GM19438 (cell line): ENCODE results near the gene MTSS2.

Source experiments
- ATAC-seq: cut with Tn5 transposase; IDR thresholded peaks from one replicate; pipeline ENCODE4 v1.9.1; 2021; ENCODE audit warnings: low read depth; ENCODE audit not compliant: unreplicated experiment

Gene MTSS2, protein sequence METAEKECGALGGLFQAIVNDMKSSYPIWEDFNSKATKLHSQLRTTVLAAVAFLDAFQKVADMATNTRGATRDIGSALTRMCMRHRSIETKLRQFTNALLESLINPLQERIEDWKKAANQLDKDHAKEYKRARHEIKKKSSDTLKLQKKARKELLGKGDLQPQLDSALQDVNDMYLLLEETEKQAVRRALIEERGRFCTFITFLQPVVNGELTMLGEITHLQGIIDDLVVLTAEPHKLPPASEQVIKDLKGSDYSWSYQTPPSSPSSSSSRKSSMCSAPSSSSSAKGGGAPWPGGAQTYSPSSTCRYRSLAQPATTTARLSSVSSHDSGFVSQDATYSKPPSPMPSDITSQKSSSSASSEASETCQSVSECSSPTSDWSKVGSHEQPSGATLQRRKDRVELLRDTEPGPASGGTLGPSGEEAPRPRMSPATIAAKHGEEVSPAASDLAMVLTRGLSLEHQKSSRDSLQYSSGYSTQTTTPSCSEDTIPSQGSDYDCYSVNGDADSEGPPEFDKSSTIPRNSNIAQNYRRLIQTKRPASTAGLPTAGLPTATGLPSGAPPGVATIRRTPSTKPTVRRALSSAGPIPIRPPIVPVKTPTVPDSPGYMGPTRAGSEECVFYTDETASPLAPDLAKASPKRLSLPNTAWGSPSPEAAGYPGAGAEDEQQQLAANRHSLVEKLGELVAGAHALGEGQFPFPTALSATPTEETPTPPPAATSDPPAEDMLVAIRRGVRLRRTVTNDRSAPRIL

DNA sequence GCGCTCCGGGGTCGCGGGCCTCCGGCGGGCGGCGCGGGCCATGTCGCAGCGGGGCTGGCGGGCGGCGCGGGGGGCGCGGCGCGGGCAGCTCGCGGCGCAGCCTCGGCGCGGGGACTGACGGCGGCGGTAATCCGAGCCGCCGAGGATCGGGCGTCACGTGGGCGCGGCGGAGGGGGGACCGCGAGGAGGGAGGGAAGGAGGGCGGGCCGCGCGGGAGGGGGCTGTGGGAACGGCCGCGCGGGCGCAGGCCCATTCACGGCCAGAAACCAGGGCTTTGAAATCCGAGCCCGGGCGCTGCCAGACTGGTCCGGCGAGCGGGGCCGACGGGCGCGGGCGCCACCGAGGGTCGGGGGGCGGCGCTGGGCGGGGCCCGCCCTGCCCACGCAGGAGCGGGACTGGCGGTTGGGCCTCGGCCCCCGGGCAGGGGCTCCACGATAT is at the start of gene MTSS2:
MTSS2 (minus strand) TSS at position 116 of the 438 bp plus-strand sequence. CDS start 262 bp downstream, outside the sequence.
- ATAC-seq, result no peak

DNA sequence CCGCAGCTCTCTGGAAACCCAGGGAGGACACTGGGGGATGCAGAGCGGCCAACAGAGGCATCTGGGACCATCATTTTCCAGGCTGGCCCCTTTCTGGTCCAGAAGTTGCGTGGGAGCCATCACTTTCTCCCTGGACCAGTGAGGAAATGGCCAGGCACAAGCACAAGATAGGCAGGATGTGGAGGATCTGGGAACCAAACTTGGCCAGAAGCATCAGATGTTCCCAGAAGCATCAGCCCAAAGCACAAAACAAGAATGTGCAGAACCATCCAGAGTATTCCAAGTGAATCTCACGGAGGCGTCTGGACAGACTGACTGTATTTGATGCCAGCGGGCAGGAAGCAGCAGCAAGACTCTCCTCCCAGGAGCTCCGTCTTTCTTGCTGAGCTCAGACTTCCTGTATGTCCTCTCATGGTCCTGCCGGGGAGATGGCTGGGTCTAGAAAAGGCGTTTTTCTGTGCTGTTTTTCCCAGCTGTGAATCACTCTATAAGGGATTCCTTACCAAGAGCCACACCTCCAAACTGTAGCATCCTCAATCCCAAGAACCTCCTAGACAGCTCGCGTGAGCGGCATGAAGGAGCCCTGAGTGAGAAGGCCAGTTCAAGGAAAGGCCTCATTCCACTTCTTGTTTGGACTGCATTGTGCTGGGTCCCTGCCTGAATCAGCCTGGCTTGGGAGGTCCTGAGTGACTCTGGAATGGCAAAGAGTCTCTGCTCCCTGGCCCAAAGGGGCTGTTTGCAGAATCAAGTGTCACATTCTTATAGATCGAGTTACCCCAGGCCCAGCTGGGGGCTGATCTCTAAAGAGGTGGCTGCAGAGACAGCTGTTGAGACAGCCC is 49.5 kb upstream of the MTSS2 start:
- ATAC-seq, result no peak

DNA sequence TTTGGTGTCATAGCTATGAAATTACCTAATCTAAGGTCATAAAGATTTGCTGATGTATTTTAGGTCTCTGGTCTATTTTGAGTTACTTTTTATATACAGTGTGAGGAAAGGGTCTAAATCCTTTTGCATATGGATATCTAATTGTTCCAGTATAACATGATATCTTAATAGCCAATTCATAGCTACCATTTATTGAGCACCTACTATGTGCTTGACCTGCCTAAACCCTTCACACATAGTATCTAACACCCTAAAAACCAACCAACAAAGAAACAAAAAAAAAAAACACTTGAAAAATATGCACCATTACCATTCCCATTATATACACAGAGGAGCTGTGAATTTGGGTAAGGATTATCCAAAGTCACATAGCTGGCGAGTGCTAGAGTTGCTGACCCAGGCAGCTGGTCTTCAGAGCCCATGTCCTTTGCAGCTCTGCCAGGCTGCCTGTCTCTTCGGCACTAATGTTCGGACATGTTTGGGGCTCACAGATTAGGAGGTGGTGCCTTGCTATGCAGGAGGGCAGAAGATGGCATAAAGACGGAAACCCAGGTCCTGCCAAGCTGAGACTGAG is 48.8 kb upstream of the MTSS2 start:
- no peak for ATAC-seq

DNA sequence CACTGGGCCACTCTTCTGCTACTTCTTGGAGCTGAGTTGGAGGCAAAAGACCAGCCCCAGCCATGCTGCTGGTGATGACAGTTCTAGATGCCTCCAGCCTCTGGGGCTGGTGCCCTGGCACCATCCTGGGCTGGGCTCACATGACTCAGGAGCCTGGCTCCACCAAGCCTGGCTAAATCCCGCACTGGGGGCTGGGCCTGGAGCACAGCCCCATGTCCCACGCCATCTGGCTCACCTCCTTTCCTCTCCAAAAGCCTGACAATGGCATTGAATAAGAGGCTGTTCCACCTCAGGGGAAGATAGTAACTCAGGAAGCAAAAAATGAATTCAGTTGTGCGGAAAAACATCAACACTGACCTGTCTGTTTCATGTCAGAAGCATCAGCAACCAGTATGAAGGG is 45.1 kb upstream of the MTSS2 start:
- no peak for ATAC-seq

DNA sequence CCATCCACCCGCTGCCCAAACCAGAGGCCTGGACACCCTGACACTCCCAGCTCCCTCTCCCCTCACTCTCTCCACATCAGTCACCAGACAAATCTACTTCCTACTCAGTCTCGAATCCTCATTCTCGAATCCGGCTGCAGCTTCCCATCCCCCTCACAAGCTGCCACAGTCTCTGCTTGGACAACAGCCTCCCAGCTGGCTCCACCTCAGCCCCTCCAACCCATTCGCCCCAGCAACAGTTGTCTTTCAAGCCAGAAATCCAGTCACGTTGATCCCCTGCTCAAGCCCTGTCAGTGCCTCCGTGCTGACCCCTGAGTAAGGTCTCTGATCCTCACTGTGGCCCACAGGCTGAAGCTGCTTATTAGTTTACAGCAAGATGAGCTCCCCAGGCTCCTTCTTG is 44.2 kb upstream of the MTSS2 start:
- no peak for ATAC-seq

DNA sequence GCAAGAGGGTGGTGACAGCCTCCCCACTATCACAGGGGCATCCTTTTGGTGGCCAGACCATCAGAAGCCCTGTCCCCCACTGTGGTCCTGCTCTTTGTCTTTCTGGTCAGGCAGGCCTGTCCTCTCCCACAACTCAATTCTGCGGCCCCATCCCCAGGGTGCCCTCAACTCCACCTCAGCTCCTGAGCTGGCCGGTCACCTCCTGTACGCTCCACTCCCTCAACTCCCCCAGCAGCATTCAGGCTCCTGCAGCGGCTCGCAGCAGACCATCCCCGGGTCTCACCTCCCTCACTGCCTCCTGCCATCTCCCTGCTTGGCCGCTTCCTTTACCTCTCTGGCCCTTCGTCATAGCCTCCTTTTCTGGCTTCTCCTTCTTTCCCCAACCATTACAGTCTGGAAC is 43.4 kb upstream of the MTSS2 start:
- ATAC-seq, result no peak

DNA sequence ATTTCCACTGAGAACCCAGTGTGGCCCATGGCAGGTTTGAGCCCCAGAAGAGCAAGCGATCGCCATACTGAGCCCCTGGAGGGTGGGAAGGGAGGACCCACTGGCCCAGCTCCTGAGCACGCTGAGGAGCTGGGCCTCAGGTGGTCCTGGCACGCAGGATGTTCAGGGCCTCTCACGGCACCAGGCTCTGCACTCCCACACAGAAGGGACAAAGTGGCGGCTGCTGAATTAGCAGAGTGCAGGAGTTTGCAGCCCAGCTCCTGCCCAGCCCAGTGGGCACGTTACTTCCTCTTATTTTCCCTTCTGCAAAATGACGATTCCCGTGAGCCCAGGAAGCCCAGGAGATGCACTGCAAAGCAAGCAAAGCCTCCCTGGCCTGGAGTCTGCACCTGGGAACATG is 42.3 kb upstream of the MTSS2 start:
- no peak for ATAC-seq

DNA sequence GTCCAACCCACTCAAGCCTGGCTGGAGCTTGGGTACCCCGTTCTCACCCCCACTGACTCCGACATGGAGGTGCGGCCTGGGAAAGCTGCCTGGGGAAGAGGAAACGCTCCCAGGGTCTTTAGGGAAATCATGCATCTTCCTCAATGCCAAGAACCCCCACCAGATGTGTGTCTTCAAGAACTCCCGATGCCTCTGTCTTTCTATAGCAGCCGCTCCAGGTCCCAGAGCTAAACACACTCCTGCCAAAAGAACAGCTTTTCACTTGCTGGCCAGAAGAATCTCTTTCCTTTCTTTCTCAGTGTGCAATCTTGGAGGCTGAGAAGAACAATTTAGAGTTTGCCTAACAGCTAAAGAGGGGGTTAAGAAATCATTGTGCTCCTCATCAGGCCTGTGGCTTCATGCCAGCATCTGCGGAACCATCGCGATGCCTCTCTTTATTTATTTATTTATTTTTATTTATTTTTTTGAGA is 41.1 kb upstream of the MTSS2 start:
- ATAC-seq, result no peak

DNA sequence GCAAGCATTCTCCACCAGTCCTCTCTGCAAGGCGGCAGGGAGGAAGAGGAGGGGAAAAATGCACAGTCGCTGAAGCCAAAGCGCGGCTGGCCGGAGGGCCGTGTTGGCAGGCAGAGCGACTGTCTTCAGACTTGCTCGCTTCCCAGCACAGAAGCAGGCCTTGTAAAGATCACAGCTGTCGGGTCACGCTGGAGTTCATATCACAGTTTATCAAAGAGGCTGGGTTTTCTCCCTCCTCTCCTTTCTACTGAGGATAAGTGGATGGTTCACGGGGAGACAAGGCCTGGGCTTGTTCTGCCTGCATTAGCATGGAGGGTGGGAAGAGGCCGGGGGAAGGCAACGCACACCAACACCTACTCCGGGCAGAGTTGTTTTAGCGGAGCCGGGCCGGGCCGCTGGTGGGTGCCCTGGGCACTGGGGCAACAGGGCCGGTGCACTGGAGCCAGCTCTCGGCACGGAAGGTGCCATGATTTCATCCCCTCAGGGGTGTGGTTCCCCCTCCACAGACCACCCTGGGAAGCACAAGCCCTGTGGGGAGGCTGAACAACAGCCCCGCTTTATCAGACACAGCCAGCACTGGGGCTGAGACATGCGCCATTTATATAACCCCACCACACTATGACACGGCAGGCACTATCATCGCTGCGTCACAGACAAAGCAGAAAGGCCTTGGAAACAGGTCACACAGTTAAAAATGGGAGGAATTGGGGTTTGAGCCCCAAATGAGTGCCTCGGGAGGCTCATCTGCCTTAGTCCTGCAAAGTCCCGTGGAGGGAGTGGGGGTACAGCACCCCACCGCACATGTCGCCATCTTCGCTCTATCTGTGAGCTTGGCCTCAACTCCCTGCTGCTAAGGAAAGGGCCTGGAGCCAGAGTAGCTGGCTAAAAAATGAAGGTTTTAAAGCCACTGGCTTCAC is 40.3 kb upstream of the MTSS2 start:
- ATAC-seq, result no peak

DNA sequence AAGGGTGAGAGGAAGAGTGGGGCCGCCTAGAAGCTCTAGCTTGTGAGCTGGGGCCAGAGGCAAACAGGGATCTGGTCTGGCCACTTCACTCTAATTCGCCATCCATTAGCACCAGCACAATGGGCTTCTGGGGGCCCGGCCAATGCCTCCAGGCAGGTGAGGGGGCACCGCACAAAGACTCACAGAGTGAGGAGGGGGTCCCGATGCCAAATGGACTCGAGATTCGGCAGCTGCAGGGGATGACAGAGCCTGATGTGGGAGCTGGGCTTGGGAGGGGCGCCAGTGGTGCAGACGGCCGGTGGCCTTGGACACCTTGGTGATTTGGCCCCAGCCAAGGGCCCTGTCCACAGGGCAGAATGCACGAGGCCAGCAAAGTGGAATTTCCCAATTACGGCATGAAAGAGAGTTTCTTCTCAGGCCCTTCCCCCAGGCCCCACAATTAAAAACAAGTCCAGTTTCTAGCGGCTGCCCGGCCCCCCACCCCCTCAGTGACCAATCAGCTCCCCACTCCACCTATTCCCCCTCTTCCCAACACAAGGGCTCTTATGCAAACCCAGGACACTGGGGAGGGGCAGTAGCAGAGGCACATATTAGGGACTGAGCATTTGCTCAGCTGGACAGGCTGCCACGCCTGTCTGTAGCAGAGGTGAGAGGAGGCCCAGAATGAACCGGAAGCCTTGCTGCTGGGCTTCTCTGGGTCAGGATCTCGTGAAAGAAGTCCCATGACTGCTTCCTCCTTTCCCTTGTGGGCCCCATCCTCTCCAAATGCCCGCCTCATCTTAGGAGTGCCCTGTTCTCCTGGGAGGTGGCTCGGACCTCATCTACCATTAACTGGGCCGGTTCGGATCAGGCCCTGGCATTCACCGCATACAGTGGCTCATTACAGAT is 39.4 kb upstream of the MTSS2 start:
- ATAC-seq, result no peak

DNA sequence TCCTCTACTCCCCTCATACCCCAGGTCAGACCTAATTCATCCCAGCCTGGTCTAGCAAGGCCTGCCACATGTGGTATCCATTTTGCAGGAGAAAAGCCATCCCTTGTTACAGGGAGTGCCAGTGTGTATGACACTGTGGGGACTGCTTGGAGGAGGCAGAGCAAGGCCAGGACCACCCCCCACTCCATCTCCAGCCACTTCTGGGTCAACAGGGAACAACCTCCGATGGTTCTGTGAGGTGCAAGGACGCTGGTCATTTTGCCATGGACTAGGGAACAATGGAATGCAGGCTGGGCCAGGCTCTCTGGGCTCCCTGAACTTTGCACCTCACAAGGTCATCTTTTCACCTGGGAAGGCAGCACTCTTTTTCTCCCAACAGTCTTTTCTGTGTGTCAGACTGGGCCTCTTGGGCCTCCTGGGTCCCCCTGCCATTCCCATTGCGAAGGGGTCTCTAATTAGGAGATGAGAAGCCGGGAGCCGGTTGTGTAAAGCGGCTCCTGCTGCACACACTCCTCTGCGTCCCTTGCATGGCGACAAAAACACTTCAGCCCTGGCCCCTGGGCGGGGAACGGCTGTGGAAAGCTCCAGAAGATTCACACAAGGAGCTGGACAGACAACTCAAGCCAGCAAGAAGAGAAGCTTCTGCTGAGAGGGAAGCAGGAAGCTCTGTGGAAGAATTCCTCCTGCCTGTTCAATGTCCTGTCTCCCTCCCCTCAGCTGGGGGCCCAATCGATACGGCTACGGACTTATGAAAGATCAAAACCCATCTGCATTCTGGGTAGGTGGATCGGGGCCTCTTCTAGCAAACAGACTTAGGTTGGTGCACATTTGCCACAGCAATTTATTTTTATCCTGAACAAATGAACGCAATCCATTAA is 38.5 kb upstream of the MTSS2 start:
- ATAC-seq, result no peak

DNA sequence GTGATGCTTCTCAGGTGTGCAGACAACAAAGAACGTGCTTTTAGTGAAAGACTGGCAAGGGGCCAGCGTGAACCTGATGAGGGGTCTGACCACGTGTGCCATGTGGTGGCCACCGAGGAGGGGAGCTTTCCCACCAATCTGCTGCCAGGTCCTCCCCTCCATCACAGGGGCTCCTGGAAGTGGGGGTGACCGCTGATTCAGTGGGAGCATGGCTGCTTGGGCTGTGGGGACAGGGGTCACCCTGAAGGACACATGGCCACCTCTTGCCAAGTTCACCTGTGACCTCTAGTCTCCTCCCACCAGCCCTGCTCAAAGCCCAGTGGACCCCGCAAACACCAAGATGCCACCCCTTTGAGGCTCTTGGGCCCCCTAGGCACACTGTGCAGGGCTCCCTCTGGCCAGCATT is 37.9 kb upstream of the MTSS2 start:
- ATAC-seq, result no peak

DNA sequence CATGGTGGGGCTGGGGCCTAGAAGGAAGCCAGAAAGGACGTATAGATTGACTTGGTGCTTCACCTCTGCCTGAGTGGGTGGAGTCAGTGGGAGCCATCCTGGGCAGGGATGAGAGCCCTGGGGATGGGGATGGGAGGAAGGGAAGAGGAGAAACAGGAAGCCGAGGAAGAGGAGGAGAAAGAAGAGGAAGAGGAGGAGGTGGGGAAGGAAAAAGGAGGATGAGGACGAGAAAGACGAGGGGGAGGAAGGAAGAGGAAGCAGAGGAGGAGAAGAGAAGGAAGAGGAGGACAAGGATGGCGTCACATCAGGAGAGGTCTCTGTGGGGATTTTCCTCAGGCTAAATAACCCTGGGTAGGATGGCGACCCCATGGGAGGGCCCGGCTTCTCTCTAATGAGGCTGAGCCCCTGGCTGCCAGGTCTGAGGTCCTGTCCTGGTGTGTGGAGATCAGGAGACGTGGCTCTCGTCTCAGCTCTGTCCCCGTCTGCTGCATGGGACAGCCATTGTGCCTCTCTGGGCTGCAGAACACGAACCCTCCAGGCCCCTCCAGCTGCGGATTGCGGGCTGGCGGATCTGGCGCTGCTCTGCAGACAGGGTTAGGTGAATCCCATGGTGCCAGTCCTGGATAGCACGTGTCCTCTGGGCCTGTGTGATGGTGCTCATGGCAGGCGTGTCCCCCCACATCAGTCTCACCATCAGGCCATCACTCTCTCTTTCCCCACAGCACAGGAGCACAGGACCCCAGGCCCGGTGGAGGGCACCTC is 35.5 kb upstream of the MTSS2 start:
- ATAC-seq, result no peak

DNA sequence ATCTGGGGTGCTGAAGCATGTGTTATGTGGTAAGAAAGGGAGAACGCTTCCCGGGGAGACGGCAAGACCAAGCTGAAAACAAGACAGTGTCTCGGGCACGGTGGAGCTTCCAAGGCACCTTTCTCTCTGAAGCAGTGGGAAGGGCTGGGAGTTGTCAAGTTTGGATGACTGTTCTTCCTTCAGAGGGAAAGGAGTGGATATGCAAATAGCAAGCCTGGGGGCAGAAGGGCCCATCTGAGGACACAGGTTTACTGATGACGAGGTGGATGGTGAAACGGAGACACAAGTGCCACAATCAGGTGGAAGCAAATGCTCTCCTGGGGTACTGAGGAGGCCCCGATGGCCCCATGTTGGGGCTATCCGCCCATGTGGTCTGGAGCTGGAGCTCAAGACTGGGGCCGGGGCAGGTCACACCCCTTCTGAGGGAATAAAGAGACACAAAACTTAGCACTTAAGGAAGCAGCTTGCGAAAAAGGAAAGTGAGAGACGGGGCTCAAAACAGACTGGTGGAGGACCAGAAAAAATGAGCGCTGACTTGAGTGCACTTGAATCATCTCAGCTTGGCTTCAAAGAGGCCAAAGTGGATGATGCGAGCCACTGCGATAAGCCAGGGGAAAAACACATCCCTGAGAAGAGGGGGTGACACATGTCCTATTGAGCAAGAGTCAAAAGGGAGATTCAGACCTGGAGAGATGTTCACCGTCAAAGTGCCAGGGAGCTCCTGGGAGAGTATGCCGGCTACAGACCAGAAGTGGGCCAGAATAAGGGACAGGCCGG is 34.8 kb upstream of the MTSS2 start:
- ATAC-seq, result no peak

DNA sequence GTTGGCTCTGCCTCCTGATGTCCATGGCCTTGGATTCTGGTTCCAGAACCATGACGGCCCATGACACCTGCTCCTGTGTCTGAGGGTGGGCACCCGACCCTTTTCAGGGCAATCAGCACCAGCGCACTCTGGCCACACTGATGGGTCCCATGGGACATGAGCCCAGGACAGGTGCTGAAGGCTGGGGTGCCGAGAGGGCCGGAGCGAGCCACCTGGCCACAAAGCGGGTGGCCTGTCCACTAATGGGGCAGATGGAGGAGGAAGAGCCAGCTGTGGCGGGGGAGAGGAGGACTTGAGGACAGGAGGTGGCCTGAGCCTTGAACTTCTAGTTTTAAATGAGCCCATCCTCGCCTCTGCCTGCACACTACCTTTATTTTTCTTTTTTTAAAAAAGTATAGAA is 31.2 kb upstream of the MTSS2 start:
- ATAC-seq, result no peak

DNA sequence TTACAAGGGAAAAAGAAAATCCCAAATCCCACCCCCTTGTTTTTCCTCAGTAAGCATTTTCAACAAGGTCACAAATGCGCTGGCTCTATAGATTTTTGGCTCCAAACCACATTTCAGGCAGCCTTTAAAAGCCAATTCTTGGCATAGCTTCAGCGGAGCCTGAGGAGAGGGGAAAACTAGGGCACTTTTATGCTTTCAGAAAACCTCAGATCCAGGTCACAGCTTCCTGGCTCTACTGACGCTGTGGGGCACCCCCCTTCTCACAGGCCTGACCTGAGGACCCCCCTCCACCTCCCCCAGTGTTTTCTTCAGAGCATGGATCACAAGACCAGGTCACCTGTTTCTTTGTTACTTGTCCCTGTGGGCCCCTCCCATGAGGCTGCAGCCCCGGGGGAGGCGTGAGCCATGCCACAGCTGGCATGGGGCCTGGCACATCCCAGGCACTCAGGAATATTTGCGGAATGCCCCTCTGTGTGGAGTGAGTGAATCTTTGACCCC is 30.1 kb upstream of the MTSS2 start:
- no peak for ATAC-seq
